ENCODE results near the gene RFESD. TPM values are rescaled to one million over a fixed set of nuclear protein-coding genes. Genes with fewer than 3 reads are reported as not detected.

The RFESD gene
- total RNA-seq, 1 experiment from 2014 or later: 5.0 TPM

- ChIA-PET CTCF (no interaction called here), POLR2A (ENCODE audit: unreplicated experiment) (no interaction called here)
Measured at GRCh38 chr5:95671826-95672225, 25.2 kb downstream of the RFESD start.

GRCh38 chr5:95672641-95673040 is 26.1 kb downstream of the RFESD start:
- no peaks in the 10 kb centered on the region for H3K36me3 ChIP-seq (ENCODE audit: low read depth)
- H3K4me2 ChIP-seq: no peak overlapping the region
- no peaks in the 10 kb centered on the region for H3K9me2 ChIP-seq (ENCODE audit: insufficient read depth)
- no peaks in the 10 kb centered on the region for H3K27me3 ChIP-seq (ENCODE audit: insufficient read depth, low read depth)
- no peaks in the 10 kb centered on the region for H3F3A ChIP-seq (ENCODE audit: insufficient read depth, low read depth)
- H2AFZ ChIP-seq: no peak overlapping the region
- TF ChIP-seq CTCF (conservative IDR thresholded peaks at IDR 0.05) (no peak), EZH2 (IDR thresholded peaks at IDR 0.05; ENCODE audit: low read depth) (no peak)
- BruUV-seq (replicated peaks): no TSS peak
- H3K4me3 ChIP-seq: no peak overlapping the region
- CTCF ChIA-PET: no interaction called here
- H3K79me2 ChIP-seq (ENCODE audit: low read depth): no peaks in the 10 kb centered on the region
- no peaks in the 10 kb centered on the region for H4K20me1 ChIP-seq (ENCODE audit: insufficient read depth)
- no peaks in the 10 kb centered on the region for H3K9me3 ChIP-seq (ENCODE audit: insufficient read depth, low read depth)
- POLR2A ChIA-PET (ENCODE audit: unreplicated experiment): no interaction called here
- intact Hi-C loops (cut with micrococcal nuclease; ENCODE audit: unreplicated experiment): no loop called here
- H3K4me1 ChIP-seq (replicated peaks; ENCODE audit: insufficient read depth): no peaks in the 10 kb centered on the region
- no peak overlapping the region for H3K27ac ChIP-seq
- no peak for DNase-seq

More at GRCh38 chr5:95671826-95672225, 25.2 kb downstream of the RFESD start:
- Histone ChIP-seq H3K9me2 (ENCODE audit: insufficient read depth) (no peaks in the 10 kb centered on the region), H3K27ac (no peak overlapping the region), H3K27me3 (ENCODE audit: insufficient read depth, low read depth) (no peaks in the 10 kb centered on the region), H3K9me3 (ENCODE audit: insufficient read depth, low read depth) (no peaks in the 10 kb centered on the region), H3K36me3 (ENCODE audit: low read depth) (no peaks in the 10 kb centered on the region), H3K79me2 (ENCODE audit: low read depth) (no peaks in the 10 kb centered on the region), H3F3A (ENCODE audit: insufficient read depth, low read depth) (no peaks in the 10 kb centered on the region), H3K4me3 (no peak overlapping the region), H4K20me1 (ENCODE audit: insufficient read depth) (no peaks in the 10 kb centered on the region), H2AFZ (no peak overlapping the region), H3K4me1 (replicated peaks; ENCODE audit: insufficient read depth) (no peaks in the 10 kb centered on the region), H3K4me2 (no peak overlapping the region)
- DNase-seq: no peak
- TF ChIP-seq EZH2 (IDR thresholded peaks at IDR 0.05; ENCODE audit: low read depth) (no peak), CTCF (conservative IDR thresholded peaks at IDR 0.05) (no peak)
- BruUV-seq (replicated peaks): no TSS peak
- intact Hi-C loops (cut with micrococcal nuclease; ENCODE audit: unreplicated experiment): no loop called here

- CTCF ChIA-PET: interaction anchor here (1.2 kb wide), 1 partner anchor 58 kb away, joined by 4 read pairs; the partner anchor contains the start of gene RHOBTB3
- H3K4me2 ChIP-seq: no peak overlapping the region
- no peak for DNase-seq
Measured at GRCh38 chr5:95673081-95673480, 26.5 kb downstream of the RFESD start.

More at GRCh38 chr5:95673081-95673480, 26.5 kb downstream of the RFESD start:
- Histone ChIP-seq H3K9me3 (ENCODE audit: insufficient read depth, low read depth) (no peaks in the 10 kb centered on the region), H3F3A (ENCODE audit: insufficient read depth, low read depth) (no peaks in the 10 kb centered on the region), H3K79me2 (ENCODE audit: low read depth) (no peaks in the 10 kb centered on the region), H3K36me3 (ENCODE audit: low read depth) (no peaks in the 10 kb centered on the region), H3K9me2 (ENCODE audit: insufficient read depth) (no peaks in the 10 kb centered on the region), H4K20me1 (ENCODE audit: insufficient read depth) (no peaks in the 10 kb centered on the region), H3K27me3 (ENCODE audit: insufficient read depth, low read depth) (no peaks in the 10 kb centered on the region), H3K4me3 (no peak overlapping the region), H2AFZ (no peak overlapping the region), H3K27ac (no peak overlapping the region), H3K4me1 (replicated peaks; ENCODE audit: insufficient read depth) (no peaks in the 10 kb centered on the region)
- BruUV-seq (replicated peaks): no TSS peak
- TF ChIP-seq CTCF (conservative IDR thresholded peaks at IDR 0.05) (no peak), EZH2 (IDR thresholded peaks at IDR 0.05; ENCODE audit: low read depth) (no peak)
- POLR2A ChIA-PET (ENCODE audit: unreplicated experiment): interaction anchor here (0.6 kb wide), 2 partner anchors 27 to 37 kb away, joined by 3 to 4 read pairs; partner anchors contain the start of gene RFESD
- intact Hi-C loops (cut with micrococcal nuclease; ENCODE audit: unreplicated experiment): no loop called here
